ENCODE data around the gene KRTAP4-11.
"Not testable (repeated sequence)": the region's sequence is repeated elsewhere in the genome, so short reads cannot be mapped to it uniquely, and the experiment has no call there.

KRTAP4-11 gene

DNA sequence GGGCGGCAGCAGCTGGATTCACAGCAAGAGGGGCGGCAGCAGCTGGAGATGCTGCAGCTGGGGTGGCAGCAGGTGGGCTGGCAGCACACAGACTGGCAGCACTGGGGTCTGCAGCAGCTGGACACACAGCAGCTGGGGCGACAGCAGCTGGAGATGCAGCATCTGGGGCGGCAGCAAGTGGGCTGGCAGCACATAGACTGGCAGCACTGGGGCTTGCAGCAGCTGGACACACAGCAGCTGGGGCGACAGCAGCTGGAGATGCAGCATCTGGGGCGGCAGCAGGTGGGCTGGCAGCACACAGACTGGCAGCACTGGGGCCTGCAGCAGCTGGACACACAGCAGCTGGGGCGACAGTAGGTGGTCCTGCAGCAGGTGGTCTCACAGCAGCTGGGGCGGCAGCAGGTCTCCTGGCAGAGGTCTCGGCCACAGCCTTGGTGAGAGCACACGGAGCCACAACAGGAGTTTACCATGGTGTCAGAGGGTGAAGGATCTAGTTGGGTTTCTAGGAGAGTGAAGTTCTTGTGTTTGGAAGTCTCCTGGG is at the start of gene KRTAP4-11:
KRTAP4-11 (minus strand) TSS at position 528 of the 541 bp plus-strand sequence; CDS start at position 470, 58 bp downstream.
- not testable (repeated sequence) for DNase-seq

DNA sequence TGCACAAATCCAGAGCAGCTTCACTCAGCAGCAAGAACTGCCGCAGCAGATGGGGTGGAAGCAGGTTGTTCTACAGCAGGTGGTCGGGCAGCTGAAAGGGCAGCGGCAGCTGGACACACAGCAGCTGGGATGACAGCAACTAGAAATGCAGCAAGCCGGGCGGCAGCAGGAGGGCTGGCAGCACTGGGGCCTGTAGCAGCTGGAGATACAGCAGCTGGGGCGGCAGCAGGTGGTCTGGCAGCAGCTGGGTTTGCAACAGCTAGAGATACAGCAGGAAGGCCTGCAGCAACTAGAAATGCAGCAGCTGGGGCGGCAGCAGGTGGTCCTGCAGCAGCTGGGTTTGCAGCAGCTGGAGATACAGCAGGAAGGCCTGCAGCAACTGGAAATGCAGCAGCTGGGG is 49.4 kb upstream of the KRTAP4-11 start:
- DNase-seq, result no peak

DNA sequence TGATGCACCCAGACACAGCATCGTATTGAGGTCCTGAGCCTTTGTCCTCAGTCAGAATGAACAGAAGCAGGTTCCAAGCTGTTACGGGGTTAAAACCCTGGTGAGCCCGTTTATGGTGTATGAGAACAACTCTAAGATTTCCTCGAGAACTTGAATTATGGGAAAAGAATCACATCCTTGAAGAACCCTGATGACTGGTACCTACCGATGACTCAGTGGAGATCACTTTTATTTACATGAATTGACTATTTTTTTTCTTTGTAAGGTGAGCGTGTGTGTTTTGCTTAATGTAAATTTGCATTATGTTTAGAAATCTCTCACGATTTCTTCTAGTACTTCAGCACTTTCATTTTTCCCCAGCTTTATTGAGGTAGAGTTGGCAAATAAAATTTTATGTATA is 45.7 kb upstream of the KRTAP4-11 start:
- DNase-seq, result no peak

DNA sequence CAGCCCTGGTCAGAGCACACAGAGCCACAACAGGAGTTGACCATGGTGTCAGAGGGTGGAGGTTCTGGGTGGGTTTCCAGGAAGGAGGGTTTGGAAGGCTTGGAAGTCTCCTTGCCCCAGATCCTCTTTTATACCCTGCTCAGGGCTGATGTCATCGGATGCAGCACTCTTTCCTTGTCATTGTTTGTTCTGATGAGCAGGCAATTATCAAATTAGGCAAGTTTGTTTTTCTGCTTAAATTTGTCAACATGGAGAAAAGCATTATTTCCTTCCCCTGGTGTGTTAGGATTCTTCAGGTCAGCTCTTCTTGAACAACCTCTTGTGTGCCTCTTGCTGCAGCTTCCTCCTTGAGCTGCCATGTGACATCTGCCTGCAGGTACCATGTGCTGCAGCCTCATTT is 42.5 kb upstream of the KRTAP4-11 start, which contains the start of gene KRTAP4-4:
KRTAP4-4 (minus strand) TSS at position 101 of the 400 bp plus-strand sequence; CDS start at position 44, 57 bp downstream.
- peak; percentile 14 for DNase-seq

DNA sequence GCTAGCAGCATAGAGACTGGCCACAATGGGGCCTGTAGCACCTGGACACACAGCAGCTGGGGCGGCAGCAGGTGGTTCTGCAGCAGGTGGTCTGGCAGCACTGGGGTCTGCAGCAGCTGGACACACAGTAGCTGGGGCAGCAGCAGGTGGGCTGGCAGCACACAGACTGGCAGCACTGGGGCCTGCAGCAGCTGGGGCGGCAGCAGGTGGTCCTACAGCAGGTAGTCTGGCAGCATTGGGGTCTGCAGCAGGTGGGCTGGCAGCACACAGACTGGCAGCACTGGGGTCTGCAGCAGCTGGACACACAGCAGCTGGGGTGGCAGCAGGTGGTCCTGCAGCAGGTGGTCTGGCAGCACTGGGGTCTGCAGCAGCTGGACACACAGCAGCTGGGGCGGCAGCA is 42.0 kb upstream of the KRTAP4-11 start:
- not testable (repeated sequence) for DNase-seq

GRCh38 chr17:41153856-41154255 is 35.7 kb upstream of the KRTAP4-11 start:
- peak; percentile 38 for DNase-seq

DNA sequence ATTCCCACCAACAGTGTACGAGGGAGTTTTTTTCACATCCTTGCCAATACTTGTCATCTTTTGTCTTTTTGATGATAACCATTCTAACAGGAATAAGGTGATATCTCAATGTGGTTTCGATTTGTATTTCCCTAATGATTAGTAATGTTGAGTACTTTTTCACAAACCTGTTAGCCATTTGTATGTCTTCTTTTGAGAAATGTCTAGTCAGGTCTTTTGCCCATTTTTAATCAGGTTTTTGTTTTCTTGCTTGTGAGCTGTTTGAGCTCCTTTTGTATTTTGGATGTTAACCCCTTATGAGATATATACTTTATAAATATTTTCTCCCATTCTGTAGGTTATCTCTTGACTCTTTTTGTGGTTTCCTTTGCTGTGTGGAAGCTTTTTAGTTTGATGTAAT is 33.4 kb upstream of the KRTAP4-11 start:
- DNase-seq, result no peak

DNA sequence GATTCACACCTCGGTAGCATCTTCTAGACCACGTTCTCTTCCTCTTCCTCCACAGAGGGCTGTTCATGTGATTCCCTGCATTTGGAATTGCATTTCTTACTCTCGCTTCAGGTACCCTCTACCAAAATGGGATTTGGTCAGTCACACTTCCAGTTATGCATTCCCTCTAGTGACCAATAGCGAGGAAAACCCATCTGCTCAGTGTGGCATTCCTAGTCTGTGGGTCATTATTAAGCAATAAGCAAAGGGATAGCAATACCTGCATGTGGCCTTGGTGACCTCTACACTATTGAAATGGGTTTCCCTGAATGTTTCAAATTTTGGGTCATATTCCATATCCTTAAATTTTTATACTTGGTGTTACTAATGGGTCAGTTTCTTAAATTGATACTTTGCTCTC is 31.9 kb upstream of the KRTAP4-11 start:
- no peak for DNase-seq

- no peak for DNase-seq
Measured at GRCh38 chr17:41149652-41149985, 31.4 kb upstream of the KRTAP4-11 start, which contains the start of gene KRTAP4-5. KRTAP4-5 (minus strand) TSS chr17:41149825; CDS start chr17:41149767, 58 bp downstream.

DNA sequence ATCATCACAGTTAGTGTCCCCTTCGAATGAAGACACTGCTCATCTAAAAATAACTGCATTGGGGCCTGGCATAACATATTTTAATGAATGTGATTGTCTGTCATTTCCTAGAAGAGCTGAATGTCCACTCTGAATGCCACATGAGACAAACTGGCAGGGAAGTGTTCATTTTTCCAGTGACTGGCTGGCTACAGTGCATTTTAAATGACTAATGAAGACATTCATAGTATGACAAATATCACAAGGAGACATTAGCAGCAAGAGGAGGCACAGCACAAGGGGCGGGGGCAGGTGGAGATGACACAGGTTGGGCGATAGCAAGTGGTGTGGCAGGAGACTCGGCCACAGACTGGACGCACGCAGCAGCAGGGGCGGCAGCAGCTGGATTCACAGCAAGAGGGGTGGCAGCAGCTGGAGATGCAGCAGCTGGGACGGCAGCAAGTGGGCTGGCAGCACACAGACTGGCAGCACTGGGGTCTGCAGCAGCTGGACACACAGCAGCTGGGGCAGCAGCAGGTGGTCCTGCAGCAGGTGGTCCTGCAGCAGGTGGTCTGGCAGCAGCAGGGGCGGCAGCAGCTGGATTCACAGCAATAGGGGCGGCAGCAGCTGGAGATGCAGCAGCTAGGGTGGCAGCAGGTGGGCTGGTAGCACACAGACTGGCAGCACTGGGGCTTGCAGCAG is 30.9 kb upstream of the KRTAP4-11 start:
- not testable (repeated sequence) for DNase-seq

DNA sequence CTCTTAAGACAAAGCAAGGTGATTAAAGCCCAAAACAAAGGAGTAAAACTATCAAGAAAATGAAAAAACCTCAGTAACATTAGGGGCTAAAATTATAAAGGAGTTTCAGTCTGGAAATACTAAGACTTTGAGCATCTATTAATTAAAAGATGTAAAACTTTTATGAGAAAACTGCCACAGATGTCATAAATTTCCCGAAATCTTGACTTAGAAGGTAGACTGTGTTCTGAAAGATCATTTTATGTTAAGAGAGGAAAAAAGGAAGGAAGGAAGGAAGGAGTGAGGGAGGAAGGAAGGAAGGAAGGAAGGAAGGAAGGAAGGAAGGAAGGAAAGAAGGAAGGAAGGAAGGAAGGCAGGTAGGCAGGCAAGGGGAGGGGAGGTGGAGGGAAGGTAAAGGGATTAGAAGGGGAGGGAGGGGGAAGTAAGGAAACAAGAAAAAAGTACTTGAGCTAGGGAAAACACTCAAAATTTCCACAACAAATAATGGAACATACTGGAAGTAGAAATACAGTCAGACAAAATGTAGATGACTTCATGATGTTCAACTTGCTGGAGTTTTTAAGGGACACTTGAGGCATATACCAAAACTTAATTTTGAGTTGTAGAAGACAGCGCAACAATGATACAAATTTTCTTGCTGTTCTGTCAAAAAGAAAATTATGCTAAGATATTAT is 29.5 kb upstream of the KRTAP4-11 start:
- no peak for DNase-seq

- DNase-seq, result no peak
Measured at GRCh38 chr17:41145261-41145660, 27.1 kb upstream of the KRTAP4-11 start.

DNA sequence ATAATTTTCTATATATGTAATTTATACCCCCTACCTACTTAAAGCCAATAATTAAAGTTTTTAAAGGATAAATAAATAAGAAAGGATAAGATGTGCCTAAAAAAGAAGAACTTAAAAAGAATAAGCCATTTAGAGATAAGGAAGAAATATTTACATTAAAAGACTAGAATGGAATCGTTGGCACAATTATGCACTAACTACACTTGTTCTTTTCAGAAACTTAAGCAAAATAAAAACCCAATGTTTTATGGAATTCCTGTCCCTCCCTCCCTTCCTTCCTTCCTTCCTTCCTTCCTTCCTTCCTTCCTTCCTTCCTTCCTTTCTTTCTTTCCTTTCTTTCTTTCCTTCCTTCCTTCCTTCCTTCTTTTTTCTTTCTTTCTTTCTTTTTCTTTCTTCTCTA is 26.7 kb upstream of the KRTAP4-11 start:
- no peak for DNase-seq

DNA sequence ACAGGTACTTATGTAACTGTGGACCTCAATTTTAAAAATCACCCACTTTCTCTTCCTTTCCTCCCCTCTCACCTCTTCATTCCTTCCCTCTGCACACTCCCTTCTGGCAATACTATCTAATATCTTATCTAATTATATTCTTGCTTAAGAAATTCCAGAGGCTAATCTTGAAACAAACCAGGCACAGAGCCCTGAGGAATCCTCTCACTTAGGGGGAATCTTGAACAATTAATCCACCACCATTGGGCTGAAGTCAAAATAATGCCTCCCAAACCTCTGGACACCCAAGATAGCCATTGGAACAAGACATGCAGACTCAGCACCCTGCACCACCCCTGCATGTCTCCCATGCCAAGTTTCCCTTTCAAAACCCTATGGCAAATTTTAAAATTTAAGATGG is 23.2 kb upstream of the KRTAP4-11 start:
- no peak for DNase-seq

- no peak for DNase-seq
Measured at GRCh38 chr17:41140360-41141131, 22.4 kb upstream of the KRTAP4-11 start, which contains the start of gene KRTAP4-6. KRTAP4-6 (minus strand) TSS chr17:41140544; CDS start chr17:41140487, 57 bp downstream.

- DNase-seq, result not testable (repeated sequence)
Measured at GRCh38 chr17:41139865-41140264, 21.7 kb upstream of the KRTAP4-11 start.

GRCh38 chr17:41133880-41134735 is 15.9 kb upstream of the KRTAP4-11 start:
- DNase-seq, result no peak

DNA sequence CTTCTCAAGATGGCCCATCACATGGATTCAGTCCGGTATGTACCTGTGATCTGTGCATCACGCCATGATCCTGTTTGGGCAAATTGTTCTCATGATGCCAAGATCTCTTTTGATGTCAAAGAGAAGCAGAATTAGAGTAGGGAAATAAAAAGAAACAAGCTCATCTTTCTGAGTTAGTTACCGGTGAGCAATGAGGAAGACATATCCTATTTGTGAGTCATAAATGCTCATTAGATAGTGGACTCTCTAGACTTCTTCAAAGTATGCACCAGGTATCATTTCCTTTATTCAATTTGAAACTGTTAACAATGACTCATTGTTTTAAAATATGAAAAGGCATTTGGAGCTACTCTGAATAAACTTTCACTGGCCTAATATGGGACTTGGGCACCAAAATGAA is 13.8 kb upstream of the KRTAP4-11 start:
- no peak for DNase-seq

GRCh38 chr17:41127371-41127770 is 9.2 kb upstream of the KRTAP4-11 start:
- DNase-seq, result no peak

DNA sequence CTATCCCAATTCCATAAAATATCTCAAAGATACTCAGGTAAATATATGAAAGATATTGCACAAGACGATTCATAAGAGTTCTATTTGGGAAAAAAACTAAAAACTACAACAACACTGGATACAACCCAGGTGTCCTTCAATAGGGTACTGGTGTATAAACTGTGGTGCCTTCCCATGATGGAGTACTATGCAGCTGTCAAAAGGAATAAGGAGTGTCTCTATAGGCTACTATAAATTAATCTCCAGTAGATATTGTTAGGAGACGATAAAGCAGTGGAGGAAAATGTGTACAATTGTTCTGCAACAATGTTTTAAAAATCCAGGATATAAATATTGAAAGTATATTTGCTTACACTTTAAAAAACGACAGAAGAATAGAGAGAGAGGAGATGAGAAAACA is 8.2 kb upstream of the KRTAP4-11 start:
- DNase-seq, result no peak

DNA sequence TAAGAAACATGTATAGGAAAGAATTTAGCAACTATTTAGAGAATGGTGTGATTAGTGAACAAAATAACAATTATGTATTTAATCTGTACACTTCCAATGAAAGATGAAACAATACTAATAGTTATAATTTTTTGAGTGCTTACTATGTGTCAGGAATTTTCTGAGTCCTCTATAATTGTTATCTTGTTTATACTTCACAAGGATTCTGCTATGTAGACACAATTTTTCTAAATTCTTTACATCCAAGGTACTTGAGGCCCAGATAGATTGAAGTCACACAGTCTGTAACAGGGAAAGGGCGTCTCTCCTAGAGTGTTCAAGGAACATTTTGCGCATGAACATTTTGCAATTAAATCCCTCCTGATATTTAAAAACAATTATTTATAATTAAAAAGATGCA is 6.9 kb upstream of the KRTAP4-11 start:
- DNase-seq, result no peak

DNA sequence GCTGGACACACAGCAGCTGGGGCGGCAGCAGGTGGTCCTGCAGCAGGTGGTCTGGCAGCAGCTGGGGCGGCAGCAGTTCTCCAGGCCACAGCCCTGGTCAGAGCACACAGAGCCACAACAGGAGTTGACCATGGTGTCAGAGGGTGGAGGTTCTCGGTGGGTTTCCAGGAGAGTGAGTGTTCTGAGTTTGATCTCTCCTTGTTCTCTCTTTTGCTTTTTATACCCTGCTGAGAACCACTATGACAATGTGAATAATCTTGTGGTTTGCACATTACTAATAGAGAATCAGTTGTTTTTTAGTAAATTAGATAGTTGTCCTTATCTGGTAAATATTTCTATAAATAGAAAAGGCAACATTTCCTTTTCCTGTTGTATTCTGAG is 5.8 kb upstream of the KRTAP4-11 start, which contains the start of gene KRTAP4-12:
KRTAP4-12 (minus strand) TSS at position 192 of the 381 bp plus-strand sequence; CDS start at position 132, 60 bp downstream.
- DNase-seq, result not testable (repeated sequence)

Measured in RPMI8226 (cell line).